Gastroesophageal sphincter (tissue), 3 donors: ENCODE measurements around the gene TAF1B.

Source experiments
- POLR2A ChIP-seq, 2 donors: fragments of 450-650 bp; IDR thresholded peaks; one replicate each; pipeline ENCODE4 v1.6.1; 2017; ENCODE audit warnings: antibody characterized with exemption in 2 of 2, mild to moderate bottlenecking in 2 of 2, moderate library complexity in 1 of 2
- TF ChIP-seq, protein P1 (sequence below), 4 experiments: fragments of 200-600 bp in 2 of 4; fragments of 450-650 bp in 2 of 4; sonication (generic) in 1 of 4; IDR thresholded peaks; one replicate each; pipeline ENCODE4 v1.5.1; 2017 to 2019; ENCODE audit warnings: antibody characterized with exemption in 4 of 4, mild to moderate bottlenecking in 2 of 4, moderate library complexity in 2 of 4

GRCh38 chr2:9824441-9824840, 18.8 kb upstream of the TAF1B start:
- TF ChIP-seq, protein P1, sequence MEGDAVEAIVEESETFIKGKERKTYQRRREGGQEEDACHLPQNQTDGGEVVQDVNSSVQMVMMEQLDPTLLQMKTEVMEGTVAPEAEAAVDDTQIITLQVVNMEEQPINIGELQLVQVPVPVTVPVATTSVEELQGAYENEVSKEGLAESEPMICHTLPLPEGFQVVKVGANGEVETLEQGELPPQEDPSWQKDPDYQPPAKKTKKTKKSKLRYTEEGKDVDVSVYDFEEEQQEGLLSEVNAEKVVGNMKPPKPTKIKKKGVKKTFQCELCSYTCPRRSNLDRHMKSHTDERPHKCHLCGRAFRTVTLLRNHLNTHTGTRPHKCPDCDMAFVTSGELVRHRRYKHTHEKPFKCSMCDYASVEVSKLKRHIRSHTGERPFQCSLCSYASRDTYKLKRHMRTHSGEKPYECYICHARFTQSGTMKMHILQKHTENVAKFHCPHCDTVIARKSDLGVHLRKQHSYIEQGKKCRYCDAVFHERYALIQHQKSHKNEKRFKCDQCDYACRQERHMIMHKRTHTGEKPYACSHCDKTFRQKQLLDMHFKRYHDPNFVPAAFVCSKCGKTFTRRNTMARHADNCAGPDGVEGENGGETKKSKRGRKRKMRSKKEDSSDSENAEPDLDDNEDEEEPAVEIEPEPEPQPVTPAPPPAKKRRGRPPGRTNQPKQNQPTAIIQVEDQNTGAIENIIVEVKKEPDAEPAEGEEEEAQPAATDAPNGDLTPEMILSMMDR (IDR thresholded peaks at IDR 0.05), result no peak
- TF ChIP-seq POLR2A (IDR thresholded peaks at IDR 0.05), result no peak
